T-helper 17 cell (primary cell): ENCODE measurements around the gene PROS1. TPM values are rescaled to one million over a fixed set of nuclear protein-coding genes. Genes with fewer than 3 reads are reported as not detected.

Experiments
- ATAC-seq: fragments of 150-1000 bp; cut with Tn5 transposase; 2 replicates; pipeline ENCODE4 v1.10.0; 2021; ENCODE audit warnings: mild to moderate bottlenecking, moderate library complexity
- DNase-seq, 3 donors: peaks; one replicate each; pipeline versions ENCODE4 v3.0.0 to v3.0.0-alpha.2; 2020 to 2021
- H3K9me3 ChIP-seq: one replicate; pipeline ENCODE4 v1.7.0; 2013; ENCODE audit warnings: low read length, mild to moderate bottlenecking; ENCODE audit not compliant: control insufficient read depth, poor library complexity, severe bottlenecking
- H3K27ac Mint-ChIP-seq: one replicate; pipeline ENCODE4 v1.8.0; 2022; ENCODE audit warnings: mild to moderate bottlenecking, moderate library complexity, mixed read lengths
- H3K27me3 Mint-ChIP-seq: one replicate; pipeline ENCODE4 v1.8.0; 2022; ENCODE audit warnings: mixed read lengths
- H3K36me3 Mint-ChIP-seq: one replicate; pipeline ENCODE4 v1.8.0; 2022; ENCODE audit warnings: low read depth, mixed read lengths
- H3K4me1 Mint-ChIP-seq: one replicate; pipeline ENCODE4 v1.8.0; 2022; ENCODE audit warnings: mild to moderate bottlenecking, mixed read lengths
- H3K4me3 Mint-ChIP-seq: one replicate; pipeline ENCODE4 v1.8.0; 2022; ENCODE audit warnings: mild to moderate bottlenecking, moderate library complexity, mixed read lengths
- total RNA-seq, 4 donors: library from RNA in 2 of 4; stranded (reverse) in 2 of 4; gene quantifications; one replicate each; pipeline ENCODE4 v1.2.3 and lab custom pipeline; 2022 to 2026

Gene PROS1
- total RNA-seq: 1 to 10 TPM in 1 of 2 donors, under 1 TPM in 1; 0.65 to 7.4 TPM
- total RNA-seq (lab: John Stamatoyannopoulos, UW): 0.38 to 0.93 reads per million in 2 donors

DNA sequence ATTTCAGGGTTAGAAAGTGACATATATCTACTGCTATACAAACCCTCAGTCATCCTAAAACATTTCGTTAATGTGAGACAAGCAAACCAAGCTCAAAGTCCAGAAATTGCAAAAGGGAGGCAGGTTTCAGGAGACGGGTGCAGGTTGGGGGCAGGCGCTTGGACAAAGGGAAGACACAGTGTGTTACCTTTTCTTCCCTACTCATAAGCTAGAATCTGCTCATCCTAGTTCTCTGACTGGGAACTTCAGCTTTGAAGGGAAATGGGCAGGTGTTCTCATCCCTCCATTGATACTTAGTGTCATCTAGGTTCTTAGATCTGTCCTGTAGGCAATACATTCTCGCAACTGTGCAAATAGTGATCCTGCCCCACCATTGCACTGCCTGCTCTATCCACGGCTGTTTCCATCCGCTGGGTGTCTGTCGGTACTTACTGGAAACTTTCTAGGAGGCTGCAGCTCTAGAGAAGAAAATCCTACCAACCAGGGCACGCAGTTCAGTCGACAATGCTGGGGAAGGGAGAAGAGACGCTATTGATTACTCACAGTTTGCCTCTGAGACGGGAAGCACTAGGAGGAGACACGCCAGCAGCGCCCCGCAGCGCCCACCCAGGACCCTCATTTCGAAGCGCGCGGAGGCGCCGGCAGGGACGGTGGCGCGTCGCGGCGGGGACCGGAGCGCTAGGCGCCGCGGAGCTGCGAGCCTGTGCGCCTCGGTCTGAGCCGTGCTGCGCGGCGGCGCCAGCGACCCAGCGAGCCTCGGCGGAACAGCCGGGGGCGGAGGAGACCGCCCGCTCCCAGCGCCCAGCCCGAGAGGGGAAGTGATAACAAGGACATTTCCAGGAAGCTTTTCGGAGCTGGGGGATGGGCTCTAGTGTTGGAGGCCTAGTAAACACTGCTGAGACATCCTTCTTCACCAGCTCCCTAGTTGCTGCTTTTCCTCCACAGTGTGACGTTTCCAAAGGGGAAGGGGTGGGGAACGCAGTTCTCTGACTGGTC, at the start of gene PROS1:
Gene PROS1, minus strand, starts transcription at position 766 of the 996 bp plus-strand sequence. Its CDS starts 147 bp downstream, at position 619.
- H3K27ac Mint-ChIP-seq: no peak within 1 kb of the TSS
- H3K4me3 Mint-ChIP-seq: peak within 1 kb of the TSS; percentile 88
- DNase-seq: peak; percentile 15 to 22 (median 16)
- no peaks in the 10 kb centered on the region for H3K9me3 ChIP-seq
- H3K27me3 Mint-ChIP-seq: peaks cover 19% of the 10 kb centered on the region
- H3K36me3 Mint-ChIP-seq: no peaks in the 10 kb centered on the region
- peak; percentile 91 for ATAC-seq
- H3K4me1 Mint-ChIP-seq: peaks cover 8% of the 10 kb centered on the region

DNA sequence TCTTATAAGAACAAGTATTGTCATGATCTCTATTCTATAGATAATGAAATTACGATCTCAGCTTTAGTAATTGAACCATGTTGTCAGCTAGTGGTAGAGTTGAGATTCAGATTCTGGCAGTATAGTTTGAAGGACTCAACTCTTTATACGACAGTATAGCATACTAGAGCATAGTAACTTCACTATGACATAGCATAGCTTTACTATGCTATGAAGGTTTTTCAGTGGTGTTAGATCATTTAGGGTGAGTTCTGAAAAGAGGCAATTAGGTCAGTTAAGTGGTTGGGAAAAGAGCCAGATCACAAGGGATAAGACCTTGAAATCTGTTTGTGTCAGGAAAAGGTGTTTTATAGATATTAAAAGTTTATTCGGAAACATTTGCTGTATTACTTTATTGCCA, 46.6 kb upstream of the PROS1 start:
- H3K27ac Mint-ChIP-seq: no peak overlapping the region

DNA sequence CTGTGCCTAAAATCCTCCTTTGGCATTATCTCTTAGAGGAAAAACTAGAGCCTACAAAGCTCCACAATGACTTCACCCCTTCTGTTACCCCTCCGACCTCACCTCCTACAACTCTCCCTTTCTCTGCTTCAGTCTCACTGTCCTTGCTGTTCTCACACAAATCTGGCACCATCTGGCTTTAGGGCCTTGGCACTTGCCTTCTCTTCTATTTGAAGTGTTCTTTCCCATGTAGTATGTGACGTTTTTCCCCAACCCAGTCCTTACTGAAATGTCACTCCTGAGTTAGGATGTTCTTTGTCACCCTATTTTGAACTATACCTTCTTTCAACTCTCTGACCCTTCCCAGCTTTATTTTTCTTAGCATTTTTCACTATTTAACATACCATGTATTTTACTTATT, 46.0 kb upstream of the PROS1 start:
- ATAC-seq: no peak
- Mint-ChIP-seq H3K36me3 (peaks cover 12% of the 10 kb centered on the region), H3K4me1 (peaks cover 3% of the 10 kb centered on the region), H3K27me3 (no peaks in the 10 kb centered on the region), H3K27ac (no peak overlapping the region), H3K4me3 (no peak overlapping the region)
- no peaks in the 10 kb centered on the region for H3K9me3 ChIP-seq
- DNase-seq: no peak

More for the DNA sequence above, 46.6 kb upstream of the PROS1 start:
- ATAC-seq (no peak), DNase-seq (no peak)
- Mint-ChIP-seq H3K4me3 (no peak overlapping the region), H3K36me3 (peaks cover 10% of the 10 kb centered on the region), H3K4me1 (peaks cover 3% of the 10 kb centered on the region), H3K27me3 (no peaks in the 10 kb centered on the region)
- no peaks in the 10 kb centered on the region for H3K9me3 ChIP-seq

DNA sequence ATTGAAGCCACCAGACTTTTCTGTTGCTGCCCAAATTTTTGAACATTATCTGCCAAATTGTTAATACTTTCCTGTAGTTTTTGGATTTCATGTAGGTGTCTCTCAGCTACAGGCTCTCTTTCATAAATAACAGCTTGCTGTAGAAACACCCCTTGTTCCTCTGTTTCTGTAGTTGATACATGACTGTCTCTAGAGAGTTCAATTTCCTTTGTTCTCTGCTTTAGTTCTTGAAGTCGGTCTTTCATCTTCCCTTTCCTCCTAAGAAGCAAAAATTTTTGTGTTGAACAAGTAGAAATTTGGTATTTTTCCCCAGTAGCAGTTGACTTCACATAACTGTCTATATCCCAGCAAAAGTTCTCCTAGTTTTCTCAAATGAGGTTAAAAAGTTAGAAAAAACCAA, 41.3 kb upstream of the PROS1 start:
- ATAC-seq (no peak), DNase-seq (no peak)
- peaks cover 20% of the 10 kb centered on the region for H3K36me3 Mint-ChIP-seq
- H3K9me3 ChIP-seq: no peaks in the 10 kb centered on the region
- no peak overlapping the region for H3K27ac Mint-ChIP-seq
- H3K27me3 Mint-ChIP-seq: no peaks in the 10 kb centered on the region
- no peak overlapping the region for H3K4me3 Mint-ChIP-seq
- H3K4me1 Mint-ChIP-seq: peaks cover 20% of the 10 kb centered on the region

DNA sequence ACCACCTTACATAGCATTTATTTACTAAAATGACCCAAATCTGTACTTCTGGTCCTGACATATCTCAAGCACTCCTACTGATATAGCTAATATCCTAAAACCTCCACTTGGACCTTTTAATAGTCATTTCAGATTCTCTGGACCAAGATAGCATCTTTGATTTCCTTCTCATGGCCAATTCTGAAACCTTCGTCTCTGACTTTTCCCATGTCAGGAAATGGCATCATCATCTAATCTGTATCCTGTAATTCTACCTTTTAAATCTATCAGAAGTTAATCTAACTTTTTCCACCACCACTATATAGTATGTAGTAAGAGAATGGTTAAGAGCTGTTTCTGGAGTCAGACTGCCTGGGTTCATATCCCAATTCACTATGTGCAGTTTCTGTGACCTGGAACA, 38.5 kb upstream of the PROS1 start:
- H3K27ac Mint-ChIP-seq: no peak overlapping the region
- H3K4me1 Mint-ChIP-seq: peaks cover 19% of the 10 kb centered on the region
- H3K27me3 Mint-ChIP-seq: no peaks in the 10 kb centered on the region
- H3K36me3 Mint-ChIP-seq: peaks cover 15% of the 10 kb centered on the region
- no peak overlapping the region for H3K4me3 Mint-ChIP-seq
- no peaks in the 10 kb centered on the region for H3K9me3 ChIP-seq
- DNase-seq (no peak), ATAC-seq (no peak)

DNA sequence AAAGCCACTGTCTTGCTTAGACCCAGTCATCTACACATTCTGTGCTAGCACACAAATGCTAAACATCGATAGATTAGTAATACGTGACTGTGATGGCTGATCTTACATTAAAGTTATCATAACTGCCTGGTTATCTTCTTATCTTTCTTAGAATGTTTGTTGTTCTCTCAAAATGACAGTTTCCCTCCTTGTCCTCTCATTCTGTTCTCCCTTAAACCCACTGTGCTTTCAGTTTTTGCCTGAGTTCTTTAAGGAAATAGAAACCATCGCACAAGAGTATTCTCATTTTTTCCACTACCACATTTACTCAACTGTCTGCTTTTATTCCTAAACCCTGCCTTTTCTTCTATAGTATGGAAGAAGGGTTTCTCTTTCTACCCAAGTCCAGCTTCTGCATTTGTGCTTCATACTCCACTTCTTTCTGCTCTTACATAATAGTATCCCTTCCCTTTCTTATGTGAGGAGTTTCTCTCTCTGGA, 37.6 kb upstream of the PROS1 start:
- no peaks in the 10 kb centered on the region for H3K9me3 ChIP-seq
- Mint-ChIP-seq H3K36me3 (peaks cover 17% of the 10 kb centered on the region), H3K27me3 (no peaks in the 10 kb centered on the region), H3K27ac (peak overlapping the region; percentile 63), H3K4me1 (peaks cover 19% of the 10 kb centered on the region), H3K4me3 (peak overlapping the region; percentile 75)
- ATAC-seq: no peak
- no peak for DNase-seq

DNA sequence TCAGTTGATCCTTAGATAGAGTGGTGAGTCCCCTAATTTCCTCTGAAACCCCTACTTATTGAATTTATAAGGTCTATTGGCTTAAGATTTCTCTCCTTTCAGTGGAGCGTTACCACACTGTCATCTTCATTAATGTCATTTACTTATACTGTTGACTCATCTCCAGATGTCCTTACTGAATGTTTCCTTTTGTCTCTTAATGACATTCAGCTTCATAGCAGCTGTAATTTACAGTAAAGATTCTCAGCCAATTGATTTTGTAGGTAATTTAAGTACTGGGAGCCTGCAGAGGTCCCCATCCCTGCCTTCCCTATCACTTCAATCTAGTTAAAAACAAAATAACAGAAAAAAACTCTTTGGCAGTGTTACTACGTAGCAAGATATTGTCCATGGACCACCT, 35.9 kb upstream of the PROS1 start:
- Mint-ChIP-seq H3K27ac (no peak overlapping the region), H3K36me3 (peaks cover 16% of the 10 kb centered on the region), H3K4me1 (peaks cover 19% of the 10 kb centered on the region), H3K4me3 (no peak overlapping the region), H3K27me3 (no peaks in the 10 kb centered on the region)
- DNase-seq: no peak
- H3K9me3 ChIP-seq: no peaks in the 10 kb centered on the region
- no peak for ATAC-seq

DNA sequence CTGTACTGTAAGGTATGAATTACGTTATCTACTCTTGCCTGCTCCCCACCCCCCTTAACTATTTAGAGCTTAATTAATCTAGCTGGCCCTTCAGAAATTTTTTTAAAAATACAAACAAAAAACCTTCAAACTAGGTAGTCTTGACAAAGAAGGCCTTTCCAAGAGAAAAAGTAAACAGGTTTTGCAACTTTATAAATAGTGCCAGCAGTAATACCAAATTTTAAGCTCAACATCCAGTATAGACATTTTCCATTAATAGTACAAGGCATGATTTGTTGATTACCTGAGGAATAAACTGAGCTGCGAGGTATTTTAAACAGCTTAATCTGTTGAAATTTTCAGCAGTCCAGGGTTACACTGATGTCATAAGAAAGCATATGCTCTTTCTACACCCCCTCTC, 34.6 kb upstream of the PROS1 start:
- no peaks in the 10 kb centered on the region for H3K27me3 Mint-ChIP-seq
- H3K27ac Mint-ChIP-seq: no peak overlapping the region
- peaks cover 19% of the 10 kb centered on the region for H3K4me1 Mint-ChIP-seq
- no peak for DNase-seq
- no peak for ATAC-seq
- H3K4me3 Mint-ChIP-seq: no peak overlapping the region
- H3K9me3 ChIP-seq: no peaks in the 10 kb centered on the region
- H3K36me3 Mint-ChIP-seq: peaks cover 16% of the 10 kb centered on the region

DNA sequence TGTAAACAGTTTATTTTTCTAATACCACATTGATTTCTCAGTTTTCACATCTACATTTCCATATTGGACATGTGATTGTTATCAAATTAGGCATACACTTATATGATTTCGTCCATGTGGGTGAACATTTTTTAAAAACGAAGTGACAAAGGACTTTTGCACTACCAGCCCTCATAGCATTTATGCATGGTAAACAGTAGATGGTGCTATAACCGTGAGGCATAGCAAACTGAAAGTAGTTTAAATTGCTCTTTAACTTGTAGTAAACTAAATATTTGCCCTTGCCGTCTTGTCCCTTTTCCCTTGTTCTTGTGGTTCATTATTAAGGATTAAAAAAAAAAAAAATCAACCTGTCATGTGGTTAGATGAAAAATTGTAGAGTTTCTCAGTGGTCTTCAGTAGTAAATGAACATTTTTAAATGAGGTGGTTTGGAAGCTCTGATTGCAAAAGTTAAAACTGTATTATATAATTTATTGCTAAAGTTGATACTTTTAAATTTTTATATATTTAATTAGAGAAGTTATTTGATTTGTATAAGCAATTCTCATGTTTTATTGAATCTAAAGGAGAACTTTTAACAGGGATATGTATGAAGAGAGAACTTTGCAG, 30.7 kb upstream of the PROS1 start:
- H3K9me3 ChIP-seq: no peaks in the 10 kb centered on the region
- no peak overlapping the region for H3K4me3 Mint-ChIP-seq
- DNase-seq: no peak
- H3K36me3 Mint-ChIP-seq: peaks cover 5% of the 10 kb centered on the region
- no peaks in the 10 kb centered on the region for H3K27me3 Mint-ChIP-seq
- H3K27ac Mint-ChIP-seq: peak overlapping the region; percentile 45
- H3K4me1 Mint-ChIP-seq: peaks cover 4% of the 10 kb centered on the region
- ATAC-seq: peak; percentile 87

DNA sequence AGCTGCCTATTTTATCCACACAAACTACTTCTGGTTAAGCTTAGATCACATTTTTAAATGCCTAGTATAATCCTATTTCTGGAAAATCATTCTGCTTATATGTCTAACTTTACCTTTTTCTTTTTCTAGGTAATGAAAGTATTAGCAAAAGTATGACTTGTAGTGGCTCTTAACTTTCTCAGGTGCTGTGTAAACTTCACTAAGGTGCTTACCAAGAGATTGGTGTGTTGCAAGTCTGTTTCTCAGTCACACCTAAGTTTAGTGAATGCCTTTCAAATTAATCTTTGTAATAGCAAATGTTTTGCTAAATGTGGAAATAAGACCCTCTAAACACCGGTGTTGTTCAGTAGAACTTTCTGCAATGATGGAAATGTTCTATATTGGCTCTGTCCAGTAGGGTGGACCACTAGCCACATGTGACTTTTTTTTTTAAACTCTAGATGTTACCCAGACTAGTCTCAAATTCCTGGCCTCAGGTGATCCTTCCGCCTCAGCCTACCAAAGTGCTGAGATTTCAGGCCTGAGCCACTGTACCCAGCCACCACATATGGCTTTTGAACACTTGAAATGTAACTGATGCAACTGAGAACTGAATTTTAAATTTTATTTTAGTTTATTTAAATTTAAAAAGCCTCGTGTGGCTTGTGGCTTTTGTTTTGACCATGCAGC, 28.3 kb upstream of the PROS1 start:
- H3K27me3 Mint-ChIP-seq: no peaks in the 10 kb centered on the region
- no peak for DNase-seq
- peaks cover 4% of the 10 kb centered on the region for H3K4me1 Mint-ChIP-seq
- H3K36me3 Mint-ChIP-seq: peaks cover 11% of the 10 kb centered on the region
- no peak overlapping the region for H3K4me3 Mint-ChIP-seq
- no peaks in the 10 kb centered on the region for H3K9me3 ChIP-seq
- no peak overlapping the region for H3K27ac Mint-ChIP-seq
- ATAC-seq: no peak

DNA sequence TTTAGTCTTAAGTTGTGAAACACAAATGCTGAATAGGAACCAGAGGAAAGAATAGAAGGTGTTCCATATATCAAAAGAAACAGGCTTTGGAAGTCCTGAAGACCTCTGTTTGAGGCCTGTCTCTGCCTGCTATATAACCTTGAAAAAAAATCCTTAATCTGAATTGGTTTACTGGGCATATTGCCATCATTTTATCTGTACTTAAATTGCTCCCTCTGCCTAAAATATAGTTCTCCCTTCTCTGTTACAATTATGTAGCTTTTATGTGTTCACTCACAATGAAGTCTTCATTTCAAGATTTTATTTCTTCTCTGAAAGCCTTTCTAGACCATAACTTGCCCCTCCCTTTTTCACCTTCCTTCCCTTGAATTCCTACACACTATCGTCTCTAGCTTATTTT, 27.5 kb upstream of the PROS1 start:
- Mint-ChIP-seq H3K36me3 (peaks cover 8% of the 10 kb centered on the region), H3K4me3 (no peak overlapping the region), H3K27me3 (no peaks in the 10 kb centered on the region), H3K27ac (no peak overlapping the region), H3K4me1 (peaks cover 5% of the 10 kb centered on the region)
- DNase-seq: no peak
- ATAC-seq: no peak
- no peaks in the 10 kb centered on the region for H3K9me3 ChIP-seq

DNA sequence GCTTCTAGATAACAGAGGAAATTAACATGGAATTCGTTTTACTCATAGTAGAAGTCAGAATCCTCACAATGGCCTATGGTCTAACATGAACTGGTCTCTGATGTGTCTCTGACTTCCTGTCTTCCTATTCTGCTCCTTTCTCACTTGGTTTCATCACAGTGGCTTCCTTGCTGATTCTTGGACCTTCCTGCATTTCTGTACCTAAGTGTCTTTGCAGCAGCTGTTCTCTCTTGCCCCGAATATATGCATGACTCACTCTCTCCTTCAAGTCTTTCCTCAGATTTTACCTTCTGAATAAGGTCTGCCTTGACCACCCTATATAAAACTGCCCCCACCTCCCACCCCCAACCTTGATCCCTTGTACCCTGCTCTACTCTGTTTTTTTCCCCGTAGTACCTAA, 20.4 kb upstream of the PROS1 start:
- Mint-ChIP-seq H3K27me3 (no peaks in the 10 kb centered on the region), H3K27ac (no peak overlapping the region), H3K36me3 (peaks cover 8% of the 10 kb centered on the region), H3K4me3 (no peak overlapping the region), H3K4me1 (peaks cover 6% of the 10 kb centered on the region)
- ATAC-seq: no peak
- no peaks in the 10 kb centered on the region for H3K9me3 ChIP-seq
- no peak for DNase-seq

DNA sequence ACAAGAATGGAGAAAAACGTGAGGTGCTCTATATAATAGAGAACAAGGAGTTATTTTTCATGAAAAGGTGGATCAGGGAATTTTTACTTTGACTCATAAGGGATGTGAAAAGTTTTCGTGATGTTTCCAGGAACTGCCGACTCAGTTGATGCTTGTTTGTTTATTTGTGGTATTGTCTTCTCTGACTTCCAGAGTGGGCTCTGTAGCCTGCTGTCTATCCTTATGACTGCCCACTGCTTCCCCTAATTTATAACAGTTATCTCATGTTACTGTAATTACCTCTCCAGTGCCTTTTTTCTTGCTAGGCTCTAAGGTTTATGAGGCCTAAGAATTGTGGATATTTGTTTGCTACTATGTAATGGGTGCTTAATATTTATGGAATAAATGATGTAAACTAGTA, 18.5 kb upstream of the PROS1 start:
- Mint-ChIP-seq H3K4me3 (no peak overlapping the region), H3K27ac (no peak overlapping the region), H3K36me3 (no peaks in the 10 kb centered on the region), H3K4me1 (peaks cover 4% of the 10 kb centered on the region), H3K27me3 (no peaks in the 10 kb centered on the region)
- DNase-seq (no peak), ATAC-seq (no peak)
- no peaks in the 10 kb centered on the region for H3K9me3 ChIP-seq
